Right atrium auricular region (tissue), 2 donors: Measurements from ENCODE around the gene SYT14. TPM values are rescaled to one million over a fixed set of nuclear protein-coding genes. Genes with fewer than 3 reads are reported as not detected.

Source experiments
- DNase-seq: peaks from one replicate; pipeline ENCODE4 v3.0.0-alpha.2; 2019; ENCODE audit warnings: low spot score
- H3K27ac ChIP-seq, 2 donors: fragments of 200-600 bp; sonication (generic); 1 replicate in 1 of 2; 2 replicates in 1 of 2; pipeline ENCODE4 v1.5.1; 2016 to 2019
- H3K27me3 ChIP-seq, 2 donors: fragments of 200-600 bp; sonication (generic); one replicate each; pipeline versions ENCODE4 v1.5.1 to v1.6.0; 2017 to 2019
- H3K36me3 ChIP-seq: fragments of 200-600 bp; sonication (generic); one replicate; pipeline ENCODE4 v1.5.1; 2016
- H3K4me1 ChIP-seq, 2 donors: fragments of 200-600 bp; sonication (generic); one replicate each; pipeline versions ENCODE4 v1.5.1 to v1.6.0; 2017 to 2019
- H3K4me3 ChIP-seq, 2 donors: fragments of 200-600 bp; sonication (generic); 1 replicate in 1 of 2; 2 replicates in 1 of 2; pipeline ENCODE4 v1.5.1; 2017 to 2019; ENCODE audit warnings: mild to moderate bottlenecking in 1 of 2, moderate library complexity in 1 of 2
- H3K9me3 ChIP-seq, 2 donors: fragments of 200-600 bp; sonication (generic); one replicate each; pipeline ENCODE4 v1.5.1; 2019
- CTCF ChIP-seq, 2 donors: fragments of 200-600 bp; sonication (generic); IDR thresholded peaks; one replicate each; pipeline ENCODE4 v1.5.1; 2019; ENCODE audit warnings: antibody characterized with exemption in 2 of 2
- total RNA-seq, 2 donors: library from RNA; depleted of rRNA; stranded (reverse); fragments of >200 nt; gene quantifications; one replicate each; pipeline ENCODE4 v1.1.0, GENCODE V29; 2016

The SYT14 gene
- total RNA-seq, 2 donors from 2014 or later = 0.04 TPM; not detected in 1

- no peak for DNase-seq
- no peaks in the 10 kb centered on the region for H3K4me1 ChIP-seq
- H3K27ac ChIP-seq = no peak overlapping the region
- H3K9me3 ChIP-seq = no peaks in the 10 kb centered on the region
- H3K4me3 ChIP-seq = no peak overlapping the region
- no peaks in the 10 kb centered on the region for H3K27me3 ChIP-seq
- no peaks in the 10 kb centered on the region for H3K36me3 ChIP-seq
- no peak for TF ChIP-seq CTCF (IDR thresholded peaks at IDR 0.05)
Measured at GRCh38 chr1:210087058-210087457, 149.0 kb downstream of the SYT14 start.

- no peak overlapping the region for H3K4me3 ChIP-seq
- no peaks in the 10 kb centered on the region for H3K36me3 ChIP-seq
- H3K9me3 ChIP-seq = no peaks in the 10 kb centered on the region
- no peak overlapping the region for H3K27ac ChIP-seq
- no peak for TF ChIP-seq CTCF (IDR thresholded peaks at IDR 0.05)
- H3K4me1 ChIP-seq = no peaks in the 10 kb centered on the region
- no peak for DNase-seq
- H3K27me3 ChIP-seq = no peaks in the 10 kb centered on the region
Measured at GRCh38 chr1:210089855-210090254, 151.8 kb downstream of the SYT14 start.

- no peak overlapping the region for H3K4me3 ChIP-seq
- no peak for TF ChIP-seq CTCF (IDR thresholded peaks at IDR 0.05)
- H3K27ac ChIP-seq = no peak overlapping the region
- H3K4me1 ChIP-seq = no peaks in the 10 kb centered on the region
- no peaks in the 10 kb centered on the region for H3K36me3 ChIP-seq
- no peak for DNase-seq
- H3K9me3 ChIP-seq = no peaks in the 10 kb centered on the region
- H3K27me3 ChIP-seq = no peaks in the 10 kb centered on the region
Measured at GRCh38 chr1:210092366-210092765, 154.3 kb downstream of the SYT14 start.

GRCh38 chr1:210093461-210093860 lies 155.4 kb downstream of the SYT14 start:
- no peak for DNase-seq
- H3K4me1 ChIP-seq = no peaks in the 10 kb centered on the region
- no peaks in the 10 kb centered on the region for H3K9me3 ChIP-seq
- H3K27me3 ChIP-seq = no peaks in the 10 kb centered on the region
- H3K36me3 ChIP-seq = no peaks in the 10 kb centered on the region
- H3K27ac ChIP-seq = no peak overlapping the region
- no peak overlapping the region for H3K4me3 ChIP-seq
- TF ChIP-seq CTCF (IDR thresholded peaks at IDR 0.05) = no peak

GRCh38 chr1:210098356-210098755 lies 160.3 kb downstream of the SYT14 start:
- Histone ChIP-seq H3K4me1 (no peaks in the 10 kb centered on the region), H3K9me3 (no peaks in the 10 kb centered on the region), H3K36me3 (no peaks in the 10 kb centered on the region), H3K27ac (no peak overlapping the region), H3K4me3 (no peak overlapping the region), H3K27me3 (no peaks in the 10 kb centered on the region)
- no peak for DNase-seq
- no peak for TF ChIP-seq CTCF (IDR thresholded peaks at IDR 0.05)

- no peak for DNase-seq
- Histone ChIP-seq H3K9me3 (no peaks in the 10 kb centered on the region), H3K27ac (no peak overlapping the region), H3K4me3 (no peak overlapping the region), H3K4me1 (no peaks in the 10 kb centered on the region), H3K27me3 (no peaks in the 10 kb centered on the region), H3K36me3 (no peaks in the 10 kb centered on the region)
- no peak for TF ChIP-seq CTCF (IDR thresholded peaks at IDR 0.05)
Measured at GRCh38 chr1:210099921-210100320, 161.9 kb downstream of the SYT14 start.
